Activated CD4-positive, alpha-beta T cell treated with anti-CD3 and anti-CD28 coated beads, Interleukin-2, amount 50 U/mL, for 1 hour (primary cell): Measurements from ENCODE around the gene BRSK2.

Source experiments
- DNase-seq: peaks from one replicate; pipeline ENCODE4 v3.0.0-alpha.2; 2020

BRSK2 gene

DNA sequence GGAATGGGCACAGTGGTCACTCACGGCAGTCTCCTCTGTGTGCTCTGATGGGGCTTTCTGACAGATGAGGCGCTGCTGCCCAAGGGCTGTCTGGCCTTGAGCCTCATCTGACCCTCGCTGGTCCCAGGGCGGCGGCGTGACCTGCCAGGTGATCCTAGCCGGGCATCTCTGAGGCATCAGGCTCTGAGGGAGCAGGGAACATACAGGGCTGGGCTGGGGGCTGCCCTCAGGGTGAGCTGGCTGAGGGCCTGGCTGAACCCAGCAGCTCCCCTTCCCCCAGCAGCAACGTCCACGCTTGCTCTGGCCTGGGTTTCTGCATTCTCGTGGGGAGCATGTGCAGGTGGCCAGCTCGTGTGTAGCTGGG, 49.2 kb downstream of the BRSK2 start:
- no peak for DNase-seq

DNA sequence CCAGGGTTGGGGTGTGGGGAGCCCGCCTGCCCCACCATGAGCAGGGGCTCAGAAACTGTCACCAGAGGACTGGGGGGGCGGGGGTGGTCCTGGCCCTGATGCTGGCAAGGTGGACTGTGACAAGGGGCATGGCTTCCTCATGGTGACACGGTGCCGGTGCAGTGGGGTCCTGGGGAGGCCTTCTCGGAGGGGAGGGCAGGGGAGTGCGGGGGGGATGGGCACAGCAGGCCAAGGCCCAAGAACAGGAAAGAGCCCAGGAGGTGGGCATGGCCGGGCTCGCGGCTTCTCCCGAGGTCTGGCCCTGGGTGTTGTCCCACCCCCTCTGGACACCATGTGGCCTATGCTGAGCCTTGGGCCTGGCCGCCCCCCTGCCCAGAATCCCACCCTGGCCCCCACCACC, 49.6 kb downstream of the BRSK2 start:
- no peak for DNase-seq

DNA sequence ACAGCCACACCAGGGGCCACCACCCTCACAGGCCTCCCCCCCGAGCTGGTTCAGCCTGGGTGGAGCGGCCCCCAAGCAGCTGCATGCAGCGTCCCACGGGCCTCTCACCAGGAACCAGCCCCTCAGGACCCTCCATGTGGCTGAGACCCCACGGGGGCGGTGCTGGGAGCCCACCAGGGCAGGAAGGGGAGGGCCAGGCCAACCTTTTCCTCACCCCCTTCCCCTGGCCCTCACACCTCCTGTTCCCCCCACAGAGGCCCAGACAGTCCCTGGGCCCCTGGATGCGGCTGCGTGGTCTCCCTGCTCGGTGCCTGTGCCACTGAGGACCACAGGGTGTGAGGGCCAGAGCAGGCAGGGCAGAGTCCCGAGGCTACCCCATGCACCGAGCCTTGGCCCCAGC, 50.3 kb downstream of the BRSK2 start:
- no peak for DNase-seq

DNA sequence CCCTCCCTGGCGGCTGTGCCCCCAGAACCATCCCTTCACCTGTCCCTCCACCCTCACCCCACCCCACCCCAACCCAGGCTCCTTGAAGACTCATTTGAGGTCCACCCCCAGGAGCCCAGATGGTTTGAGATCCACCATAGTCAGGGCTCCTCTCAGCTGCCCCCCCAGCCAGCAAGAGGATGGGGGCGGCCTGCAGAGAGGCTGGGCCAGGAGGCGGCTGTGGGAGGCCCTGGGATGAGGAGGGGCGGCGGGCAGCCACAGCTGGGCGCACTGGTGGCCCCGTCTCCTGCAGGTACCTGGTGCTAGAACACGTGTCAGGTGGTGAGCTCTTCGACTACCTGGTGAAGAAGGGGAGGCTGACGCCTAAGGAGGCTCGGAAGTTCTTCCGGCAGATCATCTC, 50.8 kb downstream of the BRSK2 start:
- DNase-seq, result no peak

DNA sequence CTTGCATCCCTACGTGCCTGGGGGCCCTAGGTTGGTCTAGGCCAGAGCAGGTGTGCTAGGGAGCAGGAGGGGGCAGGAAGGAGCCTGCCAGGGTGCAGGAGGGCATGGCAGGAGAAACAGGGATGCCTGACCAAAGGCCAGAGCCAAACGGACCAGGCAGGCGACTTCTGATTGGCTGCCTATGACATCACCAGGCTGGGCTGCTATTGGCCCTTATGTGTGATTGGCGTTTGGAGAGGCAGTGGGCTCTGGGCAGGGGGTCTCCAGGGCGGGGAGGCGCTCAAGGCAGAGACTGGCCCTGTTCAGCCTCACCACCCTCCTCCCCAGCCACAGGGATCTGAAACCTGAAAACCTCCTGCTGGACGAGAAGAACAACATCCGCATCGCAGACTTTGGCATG, 52.4 kb downstream of the BRSK2 start:
- no peak for DNase-seq

DNA sequence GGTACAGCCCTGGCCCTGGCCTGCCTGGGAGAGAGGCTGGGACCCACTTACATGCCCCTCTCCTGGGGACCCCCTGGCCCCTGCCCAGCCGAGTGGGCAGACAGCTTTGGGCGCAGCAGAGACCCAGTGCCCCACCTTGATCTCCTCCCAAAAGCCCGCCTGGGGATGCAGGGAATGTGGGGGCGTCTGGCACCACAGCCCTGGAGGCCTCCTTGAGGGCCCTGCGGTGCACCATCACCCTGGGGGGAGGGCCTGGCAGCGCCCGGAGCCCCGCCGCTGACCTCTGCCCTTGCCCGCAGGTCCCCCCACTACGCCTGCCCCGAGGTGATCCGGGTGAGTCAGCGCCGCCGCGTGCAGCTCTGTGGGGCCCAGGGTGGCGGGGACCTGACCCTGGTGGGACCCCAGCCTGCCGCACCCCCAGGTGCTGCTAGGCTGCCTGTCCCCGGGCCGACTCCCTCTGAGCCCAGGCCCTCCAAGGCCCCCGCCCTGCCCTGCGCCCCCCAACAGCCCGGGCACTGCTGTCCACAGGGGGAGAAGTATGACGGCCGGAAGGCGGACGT, 53.2 kb downstream of the BRSK2 start:
- DNase-seq, result no peak

DNA sequence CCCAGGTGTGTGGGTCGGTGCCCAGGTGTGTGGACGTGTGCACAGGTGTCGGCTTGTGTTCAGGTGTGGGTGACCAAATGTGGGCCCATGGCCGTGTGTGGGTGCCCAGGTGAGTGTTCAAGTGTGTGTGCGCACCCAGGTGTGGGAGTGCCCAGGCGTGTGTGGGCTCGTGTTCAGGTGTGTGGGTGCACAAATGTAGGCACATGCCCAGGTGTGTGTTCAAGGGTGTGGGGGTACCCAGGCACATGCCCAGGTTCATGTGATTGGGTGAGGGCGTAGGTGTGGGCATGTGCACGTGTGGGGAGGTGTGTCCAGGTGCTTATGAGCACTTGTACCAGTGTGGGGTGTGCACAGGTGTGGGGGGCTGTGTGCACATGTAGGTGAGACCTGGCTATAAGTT, 54.0 kb downstream of the BRSK2 start:
- no peak for DNase-seq

DNA sequence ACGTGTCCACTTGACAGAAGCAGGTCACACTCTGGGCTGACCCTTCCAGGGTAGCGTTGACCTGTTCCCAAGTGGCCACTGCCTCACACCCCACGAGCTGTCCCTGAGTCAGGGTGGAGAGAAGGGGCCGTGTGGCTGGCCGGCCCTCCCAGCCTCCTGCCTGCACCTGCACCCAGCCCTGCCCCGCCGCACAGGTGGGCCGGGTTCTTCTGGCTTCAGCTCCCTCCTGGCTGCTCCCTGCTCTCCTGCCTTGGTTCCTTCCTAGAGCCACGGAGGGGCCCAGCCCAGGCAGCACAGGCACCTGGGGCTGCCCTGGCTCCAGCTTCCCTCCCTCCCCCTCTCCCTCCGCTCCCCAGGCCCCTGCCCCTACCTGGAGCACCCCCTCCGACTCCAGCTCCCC, 54.6 kb downstream of the BRSK2 start:
- DNase-seq, result no peak

DNA sequence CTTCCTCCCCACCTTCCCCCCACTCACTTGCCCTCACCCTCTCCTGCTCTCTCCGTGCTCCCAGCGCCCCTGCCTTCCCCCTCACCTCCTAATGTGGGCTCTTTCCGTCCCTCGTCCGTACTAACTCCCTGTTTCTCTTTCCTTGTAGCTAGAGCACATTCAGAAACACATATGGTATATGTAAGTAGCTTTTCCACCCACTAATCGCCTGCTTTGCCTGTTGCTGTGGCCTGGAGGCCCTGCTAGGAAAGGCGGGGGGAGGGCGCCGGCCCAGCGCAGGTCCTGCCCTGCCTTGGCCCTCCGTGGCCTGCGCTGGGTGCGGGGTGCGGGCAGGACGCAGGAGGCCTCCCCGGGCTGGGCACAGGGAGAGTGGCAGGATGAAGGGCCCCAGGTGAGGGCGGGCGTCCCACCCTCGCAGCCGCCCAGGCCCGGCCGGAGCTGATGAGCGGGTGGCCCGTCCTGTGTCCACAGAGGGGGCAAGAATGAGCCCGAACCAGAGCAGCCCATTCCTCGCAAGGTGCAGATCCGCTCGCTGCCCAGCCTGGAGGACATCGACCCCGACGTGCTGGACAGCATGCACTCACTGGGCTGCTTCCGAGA, 55.2 kb downstream of the BRSK2 start:
- DNase-seq, result no peak

DNA sequence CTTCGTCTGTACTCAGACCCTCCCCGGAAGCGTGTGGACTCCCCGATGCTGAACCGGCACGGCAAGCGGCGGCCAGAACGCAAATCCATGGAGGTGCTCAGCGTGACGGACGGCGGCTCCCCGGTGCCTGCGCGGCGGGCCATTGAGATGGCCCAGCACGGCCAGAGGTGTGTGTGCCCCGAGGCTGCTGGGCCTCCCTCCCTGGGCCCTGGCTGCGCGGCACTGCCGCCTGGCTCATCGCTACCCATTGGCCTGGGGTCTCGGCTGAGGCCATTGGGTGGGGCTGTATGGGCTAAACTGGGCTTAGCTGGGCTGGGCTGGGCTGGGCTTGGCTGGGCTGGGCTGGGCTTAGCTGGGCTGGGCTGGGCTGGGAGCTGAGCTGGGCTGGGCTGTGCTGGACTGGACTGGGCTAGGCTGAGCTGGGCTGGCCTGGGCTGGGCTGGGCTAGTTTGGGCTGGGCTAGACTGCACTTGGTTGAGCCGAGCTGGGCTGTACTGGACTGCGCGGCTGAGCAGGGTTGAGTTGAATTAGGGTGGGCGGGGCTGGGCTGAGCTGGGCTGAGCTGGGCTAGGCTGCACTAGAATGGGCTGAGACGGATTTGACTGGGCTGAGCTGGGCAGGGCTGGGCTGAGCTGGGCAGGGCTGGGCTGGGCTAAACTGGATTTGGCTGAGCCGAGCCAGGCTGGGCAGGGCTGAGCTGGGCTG, 56.2 kb downstream of the BRSK2 start:
- no peak for DNase-seq

DNA sequence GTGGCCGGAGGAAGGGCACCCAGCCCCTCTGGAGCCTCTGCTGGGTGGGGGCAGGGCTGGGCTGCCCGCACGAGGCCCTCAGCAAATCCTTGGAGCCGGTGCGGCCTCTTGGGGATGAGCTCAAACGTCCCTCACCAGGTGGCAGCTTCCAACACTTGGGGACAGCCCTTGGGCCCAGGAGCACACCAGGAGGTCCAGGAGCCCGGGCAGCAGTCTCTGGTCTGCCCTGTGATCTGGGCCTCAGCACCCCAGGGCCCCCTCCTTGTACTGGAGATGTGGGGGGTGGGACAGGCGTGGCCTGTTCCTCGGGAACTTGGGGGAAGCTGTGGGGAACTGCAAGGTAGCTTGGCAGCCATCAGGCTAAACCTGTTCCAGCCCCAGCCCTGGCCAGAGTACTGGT, 56.9 kb downstream of the BRSK2 start:
- no peak for DNase-seq

DNA sequence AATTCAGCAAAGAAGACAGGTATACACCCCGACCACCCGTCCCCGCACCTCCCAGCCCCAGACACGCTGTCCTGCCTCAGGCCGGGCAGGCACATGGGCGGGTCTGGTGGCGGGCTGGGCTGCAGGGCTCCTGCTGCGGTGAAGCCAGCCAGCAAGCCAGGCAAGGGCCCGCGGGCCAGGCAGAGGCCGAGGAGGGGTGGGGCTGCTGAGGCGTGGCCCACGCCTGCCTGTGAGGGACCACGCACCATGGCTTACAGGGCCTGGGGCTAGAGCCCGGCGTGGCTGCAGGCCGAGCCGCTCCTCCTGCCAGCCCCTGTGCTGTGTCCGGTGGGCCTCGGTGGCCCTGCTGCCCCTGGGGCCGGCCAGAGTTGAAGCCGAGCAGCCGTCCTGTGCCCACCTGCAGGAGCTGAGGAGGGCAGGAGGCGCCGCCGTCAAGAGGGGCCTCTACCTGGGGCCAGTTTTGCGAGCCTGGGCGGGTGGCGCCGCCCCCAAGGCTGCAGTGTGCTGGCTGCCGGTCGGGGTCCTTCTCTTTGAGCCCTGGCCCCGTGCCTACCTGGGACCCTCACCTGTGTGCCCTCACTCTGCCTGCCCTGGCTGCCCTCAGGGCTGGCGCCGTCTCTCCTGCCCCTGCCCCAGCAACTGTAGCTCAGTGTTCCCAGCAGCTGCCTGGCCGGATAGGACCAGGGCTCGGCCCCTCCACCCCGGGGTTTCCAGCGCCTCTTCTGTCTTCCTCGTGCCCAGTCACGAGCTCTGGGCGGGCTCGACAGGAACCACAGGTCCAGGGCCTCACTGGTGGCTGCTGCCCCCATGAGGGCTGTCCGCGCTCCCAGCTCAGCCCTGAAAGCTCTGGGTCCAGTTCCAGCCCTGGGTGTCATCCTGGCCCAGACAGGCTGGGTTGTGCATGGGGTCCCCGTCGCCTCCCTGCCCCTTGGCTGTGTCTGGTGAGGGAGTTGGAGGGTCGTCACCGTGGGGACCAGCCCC, 58.4 kb downstream of the BRSK2 start:
- no peak for DNase-seq

DNA sequence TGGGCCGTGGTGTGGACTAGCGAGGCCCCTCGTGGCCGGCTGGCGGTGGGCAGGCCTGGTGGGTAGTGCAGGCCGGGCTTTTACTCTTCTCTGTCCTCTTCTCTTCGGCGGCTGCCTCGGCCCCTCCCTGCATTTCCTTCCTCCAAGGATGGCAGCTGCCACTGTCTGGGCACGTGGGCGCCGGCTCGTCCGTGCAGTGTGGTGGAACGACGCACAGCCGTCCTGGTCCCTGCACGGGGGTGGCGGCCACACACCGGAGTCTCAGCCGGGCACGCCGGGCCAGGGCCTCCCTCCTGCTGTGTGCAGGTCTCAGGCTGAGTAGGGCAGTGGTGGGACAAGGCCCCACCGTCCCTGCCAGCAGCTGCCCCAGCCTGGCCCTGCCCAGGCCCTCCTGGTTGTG, 59.1 kb downstream of the BRSK2 start:
- no peak for DNase-seq

DNA sequence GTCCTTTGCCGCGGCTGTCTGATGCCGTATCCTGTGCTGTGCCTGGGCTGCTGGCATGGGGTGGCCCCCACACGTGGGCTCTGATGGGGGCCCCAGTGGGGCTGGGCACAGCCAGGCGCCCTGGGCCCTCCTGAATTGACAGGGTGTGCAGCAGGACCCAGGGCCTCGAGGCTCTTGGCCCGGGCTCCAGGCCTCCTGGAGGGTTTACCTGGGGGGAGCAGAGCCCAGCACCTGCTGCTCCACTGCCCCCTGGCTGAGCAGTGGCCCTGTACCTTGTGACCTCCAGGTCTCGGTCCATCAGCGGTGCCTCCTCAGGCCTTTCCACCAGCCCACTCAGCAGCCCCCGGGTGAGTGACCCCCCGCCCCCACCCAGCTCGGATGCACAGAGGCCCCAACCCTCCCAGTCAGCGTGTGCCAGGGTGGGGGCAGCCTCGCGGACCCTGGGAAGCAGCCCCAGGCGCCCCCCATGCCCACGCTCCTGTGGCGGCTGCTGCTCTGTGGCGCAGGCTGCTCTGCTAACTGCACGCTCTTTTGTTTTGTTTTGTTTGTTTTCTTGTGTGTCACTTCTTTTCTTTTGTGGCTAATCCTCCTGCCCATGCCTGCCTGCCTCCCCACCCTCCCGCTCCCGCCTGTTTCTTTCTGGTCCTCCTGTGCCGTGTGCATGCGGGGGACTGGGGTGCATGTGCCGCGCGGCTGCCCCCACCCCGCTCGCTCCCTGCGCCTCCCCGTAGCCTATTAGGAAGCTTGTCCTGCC, 59.9 kb downstream of the BRSK2 start:
- DNase-seq, result no peak

DNA sequence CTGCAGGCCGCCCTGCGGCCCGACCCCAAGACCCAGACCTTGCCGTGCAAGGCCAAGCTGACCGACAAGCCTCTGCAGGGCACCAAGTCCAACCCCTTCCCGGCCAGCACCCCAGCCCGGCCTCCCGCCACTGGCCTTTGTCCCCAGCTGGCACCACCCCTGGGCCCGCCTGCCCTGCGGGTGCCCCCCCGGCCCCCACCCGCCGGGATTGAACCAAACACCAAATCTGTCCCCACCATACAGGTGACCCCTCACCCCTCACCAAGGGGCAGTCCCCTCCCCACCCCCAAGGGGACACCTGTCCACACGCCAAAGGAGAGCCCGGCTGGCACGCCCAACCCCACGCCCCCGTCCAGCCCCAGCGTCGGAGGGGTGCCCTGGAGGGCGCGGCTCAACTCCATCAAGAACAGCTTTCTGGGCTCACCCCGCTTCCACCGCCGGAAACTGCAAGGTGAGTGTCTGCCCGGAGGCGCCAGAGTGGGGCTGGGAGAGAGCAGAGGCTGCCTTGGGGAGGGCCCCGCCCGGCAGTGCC, 60.7 kb downstream of the BRSK2 start:
- no peak for DNase-seq

DNA sequence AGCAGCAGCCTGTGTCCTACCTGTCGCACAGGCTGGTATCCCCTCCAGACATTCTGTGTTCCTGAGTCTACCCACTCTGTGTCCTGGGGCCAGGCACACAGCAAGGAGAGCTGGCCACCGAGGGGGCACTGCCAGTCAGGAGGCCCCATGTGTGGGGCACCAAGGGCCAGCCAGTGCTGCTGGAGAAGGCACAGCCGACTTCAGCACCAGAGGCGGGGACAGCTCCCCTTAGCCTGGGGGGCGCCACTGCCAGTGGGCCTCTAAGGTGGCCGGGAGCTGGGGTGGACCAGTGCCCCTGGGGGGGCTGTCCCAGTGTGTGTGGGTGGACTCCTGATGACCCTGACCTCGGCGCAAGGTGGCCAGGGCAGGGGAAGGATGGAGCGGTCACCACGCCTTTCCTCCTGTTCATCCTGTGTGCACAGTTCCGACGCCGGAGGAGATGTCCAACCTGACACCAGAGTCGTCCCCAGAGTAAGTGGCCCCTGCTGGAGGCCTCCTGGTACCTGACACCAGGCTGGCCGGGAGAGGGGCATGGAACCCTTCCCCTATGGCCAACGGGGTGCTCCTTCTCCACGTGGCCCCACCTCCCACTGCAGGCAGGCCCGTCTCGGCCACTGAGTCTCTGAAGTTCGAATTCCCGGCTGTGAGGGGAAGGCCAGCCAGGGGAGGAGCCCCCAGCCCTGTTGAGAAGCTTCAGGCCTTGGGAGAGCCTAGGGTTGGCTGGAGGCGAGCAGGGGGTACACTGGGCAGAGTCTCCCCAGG, 61.4 kb downstream of the BRSK2 start:
- DNase-seq, result no peak

DNA sequence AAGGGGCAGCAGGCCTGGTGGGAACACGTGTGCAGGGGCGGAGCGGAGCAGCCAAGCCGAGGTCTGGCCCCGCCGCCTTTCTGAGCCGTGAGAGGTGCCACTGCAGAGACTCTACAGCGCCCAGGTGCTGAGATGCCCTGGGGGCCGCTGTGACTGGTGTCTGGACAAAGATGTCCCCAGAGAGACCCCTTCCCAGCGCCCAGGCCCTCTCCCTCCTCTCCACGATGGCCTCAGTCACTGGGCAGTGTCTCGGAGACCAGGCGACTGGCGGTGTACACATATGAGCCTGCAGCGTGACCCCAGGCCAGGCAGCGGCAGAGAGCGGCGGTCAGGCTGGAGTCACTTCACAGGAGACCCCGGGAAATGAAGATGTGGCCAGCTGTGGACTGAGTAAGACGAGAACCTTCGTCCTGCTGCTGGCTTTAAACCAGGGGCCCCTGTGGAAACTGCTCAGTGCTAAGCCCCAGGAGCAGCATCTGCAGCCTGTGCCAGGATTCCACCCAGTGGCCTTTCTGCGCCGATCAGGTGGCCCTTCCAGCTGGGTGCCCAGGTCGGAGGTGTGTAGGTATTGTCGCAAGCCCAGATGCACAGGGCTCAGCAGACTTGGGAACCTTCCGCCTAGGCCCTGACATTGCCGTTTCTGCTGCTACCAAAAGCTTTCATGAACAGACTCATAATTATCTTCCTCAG, 62.2 kb downstream of the BRSK2 start:
- no peak for DNase-seq

DNA sequence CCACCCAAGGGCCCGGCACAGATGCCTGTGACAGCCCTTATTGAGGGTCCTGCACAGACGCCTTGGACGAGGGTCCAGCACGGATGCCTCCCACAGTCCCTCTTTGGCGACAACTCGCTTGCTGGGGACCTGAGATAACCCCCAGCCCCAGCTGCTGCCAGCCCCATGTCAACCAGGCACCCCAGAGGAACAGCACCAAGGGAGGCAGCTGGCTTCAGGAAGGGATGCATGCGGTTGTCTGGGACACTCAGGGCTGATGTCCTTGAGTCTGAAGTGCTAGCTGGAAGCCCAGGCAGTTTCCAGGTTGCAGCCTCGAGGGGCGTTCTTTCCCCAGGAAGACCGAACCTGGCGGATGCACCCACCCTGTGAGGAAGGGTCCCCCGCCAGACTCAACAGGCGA, 63.0 kb downstream of the BRSK2 start:
- DNase-seq, result no peak

DNA sequence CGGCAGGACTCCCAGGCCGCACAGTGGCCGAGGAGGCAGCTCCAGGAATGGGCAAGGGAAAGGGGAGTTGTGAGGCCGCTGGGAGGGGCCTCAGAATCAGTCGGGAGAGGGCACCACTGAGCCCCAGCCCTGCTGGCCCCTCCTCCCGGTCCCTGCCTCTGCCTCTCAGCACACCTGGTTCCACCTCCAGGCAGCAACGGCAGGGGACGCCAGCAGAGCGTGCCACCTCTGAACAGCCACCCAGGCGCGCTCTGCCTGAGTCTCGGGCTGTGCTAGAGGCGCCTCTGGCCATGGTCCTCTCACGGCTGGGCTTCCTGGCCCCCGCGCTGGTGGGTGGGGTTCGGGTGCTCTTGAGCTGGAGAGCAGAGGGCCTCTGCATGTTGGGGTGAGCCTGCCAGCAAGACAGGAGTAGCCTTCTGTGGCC, 63.9 kb downstream of the BRSK2 start:
- DNase-seq, result no peak

DNA sequence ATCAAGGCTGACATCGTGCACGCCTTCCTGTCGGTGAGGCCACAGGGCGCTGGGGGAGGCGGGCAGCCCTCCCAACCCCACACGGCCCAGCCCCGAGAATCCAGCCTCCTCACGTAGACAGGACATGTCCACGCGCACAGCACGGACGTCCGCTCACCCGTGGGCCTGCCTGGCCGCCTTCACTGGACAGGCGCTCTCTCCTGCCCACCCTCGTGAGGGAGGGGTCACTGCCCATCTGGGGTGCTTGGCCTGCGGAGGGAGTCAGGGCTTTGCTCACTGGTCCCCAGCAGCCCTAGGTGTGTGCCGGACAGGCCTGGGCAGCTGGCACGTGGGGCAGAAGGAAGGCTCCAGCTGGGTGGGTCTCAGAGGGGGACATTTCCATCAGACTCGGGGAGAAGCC, 64.8 kb downstream of the BRSK2 start:
- no peak for DNase-seq
